HepG2 (cell line): ENCODE measurements around the gene SLC35F4. TPM values are rescaled to one million over a fixed set of nuclear protein-coding genes. Genes with fewer than 3 reads are reported as not detected.

ENCODE experiments used
- ATAC-seq: fragments of 200-7000 bp; cut with Tn5 transposase; 3 replicates; pipeline ENCODE4 v1.9.1; 2020; ENCODE audit warnings: mild to moderate bottlenecking, moderate library complexity
- BruUV-seq: library from RNA; stranded (reverse); fragments of 400-500 nt; replicated peaks from 2 replicates; lab custom pipeline; 2021; lab: Mats Ljungman, UMichigan
- CTCF ChIA-PET: fragments of 300-600 bp; formaldehyde crosslinking; extraction: SDS; loops from one replicate; lab custom pipeline; 2021; ENCODE audit warnings: low total read pairs, inconsistent platforms, low intra/inter-chr PET ratio; lab: Yijun Ruan, JAX
- POLR2A ChIA-PET: fragments of 350-600 bp; sonication (Branson Sonifier 250); formaldehyde crosslinking; loops from one replicate; lab custom pipeline; 2020; ENCODE audit warnings: antibody characterized with exemption, inconsistent platforms; lab: Yijun Ruan, JAX
- DNase-seq: peaks from one replicate; pipeline ENCODE4 v3.0.0-alpha.2; 2015; ENCODE audit warnings: low spot score
- FAIRE-seq: peaks from 3 replicates; lab custom pipeline; 2011; peaks lifted over from hg19 to GRCh38; lab: Jason Lieb, UNC
- H2AFZ ChIP-seq: one replicate; pipeline ENCODE4 v1.6.1; 2011; ENCODE audit warnings: low read length, inconsistent platforms
- H3K27ac ChIP-seq: fragments of 300-600 bp; 3 replicates; pipeline ENCODE4 v1.8.0; 2011; ENCODE audit warnings: mixed run types, mild to moderate bottlenecking, mixed read lengths, low read length, inconsistent platforms; ENCODE audit not compliant: insufficient read depth; ENCODE audit errors: extremely low read length
- H3K27me3 ChIP-seq, 2 experiments: fragments of 200-600 bp in 1 of 2; 2 replicates in 1 of 2; 3 replicates in 1 of 2; pipeline versions ENCODE4 v1.6.0 to v1.8.0; 2011; ENCODE audit warnings: low read length in 2 of 2, mild to moderate bottlenecking in 2 of 2, moderate library complexity in 2 of 2, inconsistent platforms in 1 of 2; ENCODE audit not compliant: insufficient read depth in 2 of 2, control insufficient read depth in 1 of 2
- H3K36me3 ChIP-seq, 2 experiments: fragments of 200-600 bp in 1 of 2; replicated peaks in 1 of 2; 2 replicates in 1 of 2; 3 replicates in 1 of 2; pipeline versions ENCODE4 v1.5.1 to v1.8.0; 2011; ENCODE audit warnings: low read length in 2 of 2, inconsistent platforms in 1 of 2; ENCODE audit not compliant: insufficient read depth in 2 of 2, control insufficient read depth in 1 of 2
- H3K4me1 ChIP-seq: 2 replicates; pipeline ENCODE4 v1.5.1; 2012; ENCODE audit warnings: low read length, inconsistent platforms; ENCODE audit not compliant: insufficient read depth
- H3K4me2 ChIP-seq: 2 replicates; pipeline ENCODE4 v1.6.0; 2011; ENCODE audit warnings: low read depth, low read length, inconsistent platforms
- H3K4me3 ChIP-seq, 3 experiments: fragments of 200-600 bp in 1 of 3; sonication (generic), shearing (Covaris generic) in 1 of 3; replicated peaks in 1 of 3; 2 replicates each; pipeline ENCODE4 v1.5.1; 2011 to 2016; ENCODE audit warnings: low read length in 3 of 3, inconsistent platforms in 2 of 3, low read depth in 2 of 3, mild to moderate bottlenecking in 2 of 3, control low read depth in 1 of 3, mixed read lengths in 1 of 3; ENCODE audit not compliant: insufficient read depth in 1 of 3
- H3K79me2 ChIP-seq: one replicate; pipeline ENCODE4 v1.6.1; 2011; ENCODE audit warnings: low read length, inconsistent platforms; ENCODE audit not compliant: insufficient read depth
- H3K9ac ChIP-seq: 2 replicates; pipeline ENCODE4 v1.6.0; 2011; ENCODE audit warnings: mild to moderate bottlenecking, low read depth, low read length, inconsistent platforms; ENCODE audit not compliant: insufficient read depth
- H3K9me3 ChIP-seq: 2 replicates; pipeline ENCODE4 v1.5.1; 2012; ENCODE audit warnings: mild to moderate bottlenecking, low read length
- H4K20me1 ChIP-seq: 2 replicates; pipeline ENCODE4 v1.6.0; 2011; ENCODE audit warnings: inconsistent platforms, mild to moderate bottlenecking, low read length, moderate library complexity; ENCODE audit not compliant: insufficient read depth
- EHMT2 ChIP-seq: fragments of 200-600 bp; sonication (generic); IDR thresholded peaks from 2 replicates; pipeline ENCODE4 v1.7.0; 2017; ENCODE audit warnings: antibody characterized with exemption, low read depth, low read length, borderline replicate concordance
- KLF11 ChIP-seq: IDR thresholded peaks from 2 replicates; pipeline ENCODE4 v1.6.1; 2016; ENCODE audit warnings: missing compliant biosample characterization
- WGBS: methylation state at CpG from one replicate; pipeline ENCODE4 v1.1.6; 2017; ENCODE audit warnings: low lambda C conversion rate; 5-methylcytosine and 5-hydroxymethylcytosine counted together
- in situ Hi-C: cut with HindIII; loops from 2 replicates; pipeline ENCODE4 v1.10.0; 2017; ENCODE audit warnings: low pct_unique_long_range_greater_than_20kb; ENCODE audit not compliant: extremely low pct_ligation_motif_present
- intact Hi-C: fragments of 100-400 bp; cut with micrococcal nuclease; formaldehyde crosslinking; loops from one replicate; pipeline ENCODE4 v1.10.0; 2022; ENCODE audit not compliant: unreplicated experiment
- polyA plus RNA-seq, 8 experiments: library from polyadenylated mRNA; depleted of rRNA in 3 of 8; stranded (reverse) in 7 of 8; unstranded in 1 of 8; fragments of >200 nt; fragmentation: Illumina TruSeq in 4 of 8; extraction: Trizol in 4 of 8; gene quantifications; 2 replicates each; pipeline versions ENCODE4 v1.2.1 to v1.2.3, GENCODE V29; 2011 to 2016; ENCODE audit warnings: low read depth in 4 of 8, missing spikeins in 1 of 8, mixed read lengths in 1 of 8; ENCODE audit not compliant: insufficient read depth in 1 of 8
- total RNA-seq, 5 experiments: library from RNA; depleted of rRNA; stranded (reverse); fragments of >200 nt; fragmentation: Illumina TruSeq; extraction: Trizol; gene quantifications; 2 replicates each; pipeline ENCODE4 v1.2.3, GENCODE V29; 2016; ENCODE audit warnings: low read depth in 1 of 5
- TF ChIP-seq, protein P1 (sequence below): sonication (generic); formaldehyde crosslinking; IDR thresholded peaks from 2 replicates; pipeline ENCODE4 v1.4.0; 2020; ENCODE audit warnings: mild to moderate bottlenecking, missing genetic modification reagents
- TF ChIP-seq, protein P2 (sequence below): sonication (generic); formaldehyde crosslinking; IDR thresholded peaks from 2 replicates; pipeline ENCODE4; 2020; ENCODE audit warnings: missing genetic modification reagents, mild to moderate bottlenecking, borderline replicate concordance

Gene SLC35F4
- total and polyA plus RNA-seq, 2 of the 13 experiments (the other 11 are each of a cell fraction or from before 2014, with no cell fraction given), result not detected

DNA sequence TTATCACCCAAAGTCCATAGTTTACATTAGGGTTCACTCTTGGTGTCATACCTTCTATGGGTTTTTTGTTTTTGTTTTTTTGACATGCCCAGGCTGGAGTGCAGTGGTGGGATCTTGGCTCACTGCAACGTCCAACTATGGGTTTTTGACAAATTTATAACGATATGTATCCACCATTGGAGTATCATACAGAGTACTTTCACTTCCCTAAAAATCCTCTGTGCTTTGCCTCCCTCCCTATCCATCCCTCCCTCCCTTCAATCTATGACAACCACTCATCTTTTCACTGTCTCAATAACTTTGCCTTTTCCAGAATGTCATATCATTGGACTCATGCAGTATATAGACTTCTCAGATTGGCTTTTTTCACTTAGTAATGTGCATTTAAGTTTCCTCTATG is 233.2 kb downstream of the SLC35F4 start (continued):
- TF ChIP-seq, protein P1, sequence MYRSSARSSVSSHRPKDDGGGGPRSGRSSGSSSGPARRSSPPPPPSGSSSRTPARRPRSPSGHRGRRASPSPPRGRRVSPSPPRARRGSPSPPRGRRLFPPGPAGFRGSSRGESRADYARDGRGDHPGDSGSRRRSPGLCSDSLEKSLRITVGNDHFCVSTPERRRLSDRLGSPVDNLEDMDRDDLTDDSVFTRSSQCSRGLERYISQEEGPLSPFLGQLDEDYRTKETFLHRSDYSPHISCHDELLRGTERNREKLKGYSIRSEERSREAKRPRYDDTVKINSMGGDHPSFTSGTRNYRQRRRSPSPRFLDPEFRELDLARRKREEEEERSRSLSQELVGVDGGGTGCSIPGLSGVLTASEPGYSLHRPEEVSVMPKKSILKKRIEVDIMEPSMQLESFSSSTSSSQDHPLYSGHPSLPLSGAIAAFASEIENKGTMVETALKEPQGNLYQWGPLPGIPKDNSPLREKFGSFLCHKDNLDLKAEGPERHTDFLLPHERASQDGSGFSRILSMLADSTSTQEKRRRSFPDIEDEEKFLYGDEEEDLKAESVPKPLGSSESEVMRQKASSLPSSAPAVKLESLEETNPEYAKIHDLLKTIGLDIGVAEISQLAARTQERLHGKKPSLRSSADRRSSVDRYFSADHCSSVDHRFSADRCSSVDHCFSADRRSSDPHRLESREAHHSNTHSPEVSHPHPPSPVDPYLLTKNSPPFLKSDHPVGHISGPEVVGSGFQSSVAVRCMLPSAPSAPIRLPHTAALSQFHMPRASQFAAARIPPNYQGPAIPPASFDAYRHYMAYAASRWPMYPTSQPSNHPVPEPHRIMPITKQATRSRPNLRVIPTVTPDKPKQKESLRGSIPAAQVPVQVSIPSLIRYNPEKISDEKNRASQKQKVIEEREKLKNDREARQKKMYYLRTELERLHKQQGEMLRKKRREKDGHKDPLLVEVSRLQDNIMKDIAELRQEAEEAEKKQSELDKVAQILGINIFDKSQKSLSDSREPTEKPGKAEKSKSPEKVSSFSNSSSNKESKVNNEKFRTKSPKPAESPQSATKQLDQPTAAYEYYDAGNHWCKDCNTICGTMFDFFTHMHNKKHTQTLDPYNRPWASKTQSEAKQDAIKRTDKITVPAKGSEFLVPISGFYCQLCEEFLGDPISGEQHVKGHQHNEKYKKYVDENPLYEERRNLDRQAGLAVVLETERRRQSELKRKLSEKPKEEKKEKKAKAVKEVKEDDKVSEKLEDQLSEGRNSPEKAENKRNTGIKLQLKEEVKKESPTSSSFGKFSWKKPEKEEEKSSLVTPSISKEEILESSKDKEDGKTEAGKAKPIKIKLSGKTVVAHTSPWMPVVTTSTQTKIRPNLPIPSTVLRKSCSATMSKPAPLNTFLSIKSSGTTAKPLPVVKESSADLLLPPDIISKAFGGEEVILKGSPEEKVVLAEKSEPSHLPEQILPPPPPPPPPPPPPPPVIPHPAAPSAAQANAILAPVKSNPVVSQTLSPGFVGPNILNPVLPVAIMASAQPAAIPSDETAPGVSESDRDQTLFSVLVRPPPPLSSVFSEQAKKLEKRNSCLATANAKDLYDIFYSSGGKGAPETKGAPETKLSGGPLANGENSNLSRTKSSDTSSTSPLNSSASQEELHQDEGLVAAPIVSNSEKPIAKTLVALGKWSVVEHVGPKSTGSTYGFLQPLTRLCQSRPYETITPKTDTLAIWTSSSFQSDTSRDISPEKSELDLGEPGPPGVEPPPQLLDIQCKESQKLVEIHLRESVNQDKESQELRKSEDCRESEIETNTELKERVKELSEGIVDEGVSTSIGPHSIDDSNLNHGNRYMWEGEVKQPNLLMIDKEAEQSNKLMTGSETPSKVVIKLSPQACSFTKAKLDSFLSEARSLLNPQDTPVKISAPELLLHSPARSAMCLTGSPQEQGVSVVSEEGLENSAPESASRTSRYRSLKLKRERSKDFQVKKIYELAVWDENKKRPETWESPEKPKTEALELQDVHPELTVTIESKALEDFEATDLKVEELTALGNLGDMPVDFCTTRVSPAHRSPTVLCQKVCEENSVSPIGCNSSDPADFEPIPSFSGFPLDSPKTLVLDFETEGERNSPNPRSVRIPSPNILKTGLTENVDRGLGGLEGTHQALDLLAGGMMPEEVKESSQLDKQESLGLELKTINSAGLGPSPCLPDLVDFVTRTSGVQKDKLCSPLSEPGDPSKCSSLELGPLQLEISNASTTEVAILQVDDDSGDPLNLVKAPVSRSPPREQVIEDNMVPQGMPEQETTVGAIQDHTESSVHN (CRISPR knock-in tag), result no peak

GRCh38 chr14:57617510-57617909 is 248.4 kb downstream of the SLC35F4 start:
- intact Hi-C loops, result no loop called here
- Histone ChIP-seq H3K9me3 (no peaks in the 10 kb centered on the region), H3K4me1 (no peaks in the 10 kb centered on the region), H2AFZ (no peak overlapping the region), H3K4me2 (no peak overlapping the region), H3K36me3 (no peaks in the 10 kb centered on the region), H3K4me3 (no peak overlapping the region), H3K27me3 (no peaks in the 10 kb centered on the region), H4K20me1 (no peaks in the 10 kb centered on the region), H3K9ac (no peak overlapping the region), H3K79me2 (no peaks in the 10 kb centered on the region), H3K27ac (no peak overlapping the region)
- FAIRE-seq (no peak), DNase-seq (no peak), ATAC-seq (no peak)
- ChIA-PET POLR2A (no interaction called here), CTCF (no interaction called here)
- TF ChIP-seq KLF11 (CRISPR knock-in tag) (no peak), EHMT2 (no peak)
- TF ChIP-seq, protein P2, sequence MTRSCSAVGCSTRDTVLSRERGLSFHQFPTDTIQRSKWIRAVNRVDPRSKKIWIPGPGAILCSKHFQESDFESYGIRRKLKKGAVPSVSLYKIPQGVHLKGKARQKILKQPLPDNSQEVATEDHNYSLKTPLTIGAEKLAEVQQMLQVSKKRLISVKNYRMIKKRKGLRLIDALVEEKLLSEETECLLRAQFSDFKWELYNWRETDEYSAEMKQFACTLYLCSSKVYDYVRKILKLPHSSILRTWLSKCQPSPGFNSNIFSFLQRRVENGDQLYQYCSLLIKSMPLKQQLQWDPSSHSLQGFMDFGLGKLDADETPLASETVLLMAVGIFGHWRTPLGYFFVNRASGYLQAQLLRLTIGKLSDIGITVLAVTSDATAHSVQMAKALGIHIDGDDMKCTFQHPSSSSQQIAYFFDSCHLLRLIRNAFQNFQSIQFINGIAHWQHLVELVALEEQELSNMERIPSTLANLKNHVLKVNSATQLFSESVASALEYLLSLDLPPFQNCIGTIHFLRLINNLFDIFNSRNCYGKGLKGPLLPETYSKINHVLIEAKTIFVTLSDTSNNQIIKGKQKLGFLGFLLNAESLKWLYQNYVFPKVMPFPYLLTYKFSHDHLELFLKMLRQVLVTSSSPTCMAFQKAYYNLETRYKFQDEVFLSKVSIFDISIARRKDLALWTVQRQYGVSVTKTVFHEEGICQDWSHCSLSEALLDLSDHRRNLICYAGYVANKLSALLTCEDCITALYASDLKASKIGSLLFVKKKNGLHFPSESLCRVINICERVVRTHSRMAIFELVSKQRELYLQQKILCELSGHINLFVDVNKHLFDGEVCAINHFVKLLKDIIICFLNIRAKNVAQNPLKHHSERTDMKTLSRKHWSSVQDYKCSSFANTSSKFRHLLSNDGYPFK, result no peak
- in situ Hi-C loops, result no loop called here
- no TSS peak for BruUV-seq
- WGBS, result 0% methylated on average over 1 of the region's 1 CpG
